Adrenal gland (tissue), 12 donors: Measurements from ENCODE around the gene CDH20. TPM values are rescaled to one million over a fixed set of nuclear protein-coding genes. Genes with fewer than 3 reads are reported as not detected.
A peak's percentile ranks its signal among the peaks of the same experiment; 100 is the strongest.

ENCODE experiments used
- DNase-seq, 7 donors: peaks; one replicate each; pipeline ENCODE4 v3.0.0-alpha.2; 2019 to 2020
- H3K27ac ChIP-seq, 5 donors: fragments of 200-600 bp; sonication (generic) in 4 of 5; 1 replicate in 3 of 5; 2 replicates in 2 of 5; pipeline versions ENCODE4 v1.5.1 to v1.8.0; 2016 to 2020; ENCODE audit warnings: mild to moderate bottlenecking in 1 of 5
- H3K27me3 ChIP-seq: fragments of 200-600 bp; 2 replicates; pipeline ENCODE4 v1.8.0; 2021
- H3K36me3 ChIP-seq, 2 donors: fragments of 200-600 bp; replicated peaks in 1 of 2; 1 replicate in 1 of 2; 2 replicates in 1 of 2; pipeline versions ENCODE4 v1.5.1 to v1.8.0; 2018 to 2022
- H3K4me1 ChIP-seq, 2 donors: fragments of 200-600 bp; replicated peaks in 1 of 2; 1 replicate in 1 of 2; 2 replicates in 1 of 2; pipeline versions ENCODE4 v1.5.1 to v1.8.0; 2018 to 2021
- H3K4me3 ChIP-seq, 4 donors: fragments of 200-600 bp; sonication (generic) in 3 of 4; one replicate each; pipeline ENCODE4 v1.5.1; 2016 to 2018
- H3K9me3 ChIP-seq, 3 donors: fragments of 200-600 bp; sonication (generic) in 1 of 3; replicated peaks in 1 of 3; 1 replicate in 2 of 3; 2 replicates in 1 of 3; pipeline versions ENCODE4 v1.5.1 to v1.8.0; 2016 to 2021
- CTCF ChIP-seq, 6 experiments: fragments of 450-650 bp in 4 of 6; fragments of 200-600 bp in 2 of 6; sonication (generic) in 1 of 6; IDR thresholded peaks; 1 replicate in 5 of 6; 2 replicates in 1 of 6; pipeline versions ENCODE4 v1.5.1 to v1.8.0; 2016 to 2021; ENCODE audit warnings: antibody characterized with exemption in 6 of 6, mild to moderate bottlenecking in 2 of 6, moderate library complexity in 1 of 6
- POLR2A ChIP-seq, 2 donors: fragments of 450-650 bp; IDR thresholded peaks; one replicate each; pipeline ENCODE4 v1.6.1; 2017; ENCODE audit warnings: antibody characterized with exemption in 2 of 2, mild to moderate bottlenecking in 2 of 2, moderate library complexity in 1 of 2
- WGBS, 4 donors: extraction: QIAGEN DNeasy Blood & Tissue Kit in 2 of 4; methylation state at CpG; one replicate each; pipeline versions ENCODE4 v1.1.5 to v1.1.7; 2013 to 2017; 5-methylcytosine and 5-hydroxymethylcytosine counted together
- intact Hi-C, 2 donors: fragments of 100-400 bp; cut with DNase I; formaldehyde crosslinking; loops; one replicate each; pipeline versions ENCODE4 v1.14.1 to v1.15.0; 2022 to 2023
- polyA plus RNA-seq, 3 donors: library from polyadenylated mRNA; stranded (reverse); fragments of 200-250 nt in 2 of 3; fragments of 350-450 nt in 1 of 3; fragmentation: Illumina TruSeq in 1 of 3; extraction: RNeasy Lipid Tissue Mini Kit (QIAGEN cat#74804) in 1 of 3; gene quantifications; one replicate each; pipeline ENCODE4 v1.2.3, GENCODE V29; 2013 to 2014
- total RNA-seq, 9 donors: library from RNA; depleted of rRNA in 4 of 9; stranded (reverse); fragments of >200 nt in 4 of 9; fragments of 120-200 nt in 1 of 9; fragmentation: NEBNext Ultra II Directional in 1 of 9; extraction: Animal tissue kit (Norgen Biotek cat#: 25700) in 1 of 9; gene quantifications; one replicate each; pipeline versions ENCODE4 v1.1.0 to v1.2.4, GENCODE V29; 2013 to 2023
- donor health status: healthy with polysubstance abuse.
- donor health status: Bipolar disorder and iron deficiency.
- donor health status: DM: yes; HTN: yes; CAD: no.
- donor health status: DM: no; HTN: no; CAD: no.
- donor health status: DM: no; HTN: no; CAD: no.
- donor health status: DM: yes; HTN: yes; CAD: no.

CDH20 gene
- total and polyA plus RNA-seq, 12 donors, result 0.07 to 11.6 (median 0.29) TPM; not detected in 2

DNA sequence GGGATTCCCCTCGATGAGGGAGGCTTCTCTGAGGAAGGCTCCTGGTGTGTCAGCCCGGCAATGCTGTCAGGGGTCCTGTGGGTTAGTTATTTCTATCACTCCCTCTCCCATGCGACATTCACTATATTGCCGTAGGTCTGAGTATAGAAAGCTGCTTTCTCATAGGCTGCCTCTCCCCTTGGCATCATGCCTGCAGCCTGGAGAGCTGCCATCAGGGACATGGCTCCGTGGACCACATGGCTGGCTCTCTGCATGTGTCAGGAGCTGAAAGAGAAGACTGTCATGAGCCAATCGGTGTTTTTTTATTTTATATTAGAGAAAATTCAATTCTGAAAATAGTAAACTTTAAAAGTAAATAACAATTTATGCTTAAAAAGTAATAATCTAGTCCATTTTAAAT lies 198.0 kb downstream of the CDH20 start:
- peak in 3 of 7 donors; percentile 13 to 60 (median 34) for DNase-seq
- intact Hi-C loops, result no loop called here
- Histone ChIP-seq H3K27ac (no peak overlapping the region), H3K27me3 (no peaks in the 10 kb centered on the region), H3K4me1 (no peaks in the 10 kb centered on the region), H3K4me3 (no peak overlapping the region), H3K36me3 (no peaks in the 10 kb centered on the region), H3K9me3 (no peaks in the 10 kb centered on the region)
- WGBS, 4 donors, result 53 to 68% (median 64%) methylated on average over 6 of the region's 6 CpGs
- no peak for TF ChIP-seq CTCF (IDR thresholded peaks at IDR 0.05)
- no peak for TF ChIP-seq POLR2A (IDR thresholded peaks at IDR 0.05)

- Histone ChIP-seq H3K27me3 (no peaks in the 10 kb centered on the region), H3K4me3 (no peak overlapping the region)
These were observed 198.7 kb downstream of the CDH20 start for GRCh38 chr18:61531891-61532290.

DNA sequence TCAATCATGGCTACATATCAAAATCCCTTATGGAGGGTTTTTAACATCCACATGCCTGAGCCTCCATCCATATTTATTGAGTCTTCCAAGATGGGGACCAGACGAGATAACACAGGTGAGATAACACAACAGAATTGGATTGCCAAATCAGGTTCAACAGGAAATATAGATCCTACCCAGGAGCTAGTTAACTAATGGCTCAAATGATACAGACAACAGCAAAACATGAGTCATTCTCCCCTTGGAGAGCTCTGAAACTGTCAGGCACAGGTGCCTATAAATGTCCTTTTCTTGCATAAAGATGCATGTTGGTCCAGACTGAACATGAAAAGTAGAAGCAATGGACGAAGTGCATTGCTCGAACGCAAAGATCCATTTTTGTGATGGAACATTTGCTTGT lies 202.2 kb downstream of the CDH20 start:
- no peaks in the 10 kb centered on the region for H3K4me1 ChIP-seq
- H3K27me3 ChIP-seq, result no peaks in the 10 kb centered on the region
- WGBS, 4 donors, result 88 to 93% (median 91%) methylated on average over 4 of the region's 4 CpGs
- intact Hi-C loops, result no loop called here
- no peaks in the 10 kb centered on the region for H3K36me3 ChIP-seq
- H3K27ac ChIP-seq, result no peak overlapping the region
- H3K9me3 ChIP-seq, result no peaks in the 10 kb centered on the region
- H3K4me3 ChIP-seq, result no peak overlapping the region
- no peak for DNase-seq
- TF ChIP-seq POLR2A (IDR thresholded peaks at IDR 0.05) (no peak), CTCF (IDR thresholded peaks at IDR 0.05) (no peak)

More at GRCh38 chr18:61531891-61532290, 198.7 kb downstream of the CDH20 start:
- intact Hi-C loops, result no loop called here
- H3K36me3 ChIP-seq, result no peaks in the 10 kb centered on the region
- no peaks in the 10 kb centered on the region for H3K9me3 ChIP-seq
- no peak for TF ChIP-seq CTCF (IDR thresholded peaks at IDR 0.05)
- no peak for TF ChIP-seq POLR2A (IDR thresholded peaks at IDR 0.05)
- 47 to 73% (median 51%) methylated on average over 2 of the region's 2 CpGs for WGBS, 4 donors
- H3K27ac ChIP-seq, result no peak overlapping the region
- H3K4me1 ChIP-seq, result no peaks in the 10 kb centered on the region
- no peak for DNase-seq

GRCh38 chr18:61541673-61542072 lies 208.4 kb downstream of the CDH20 start:
- no peaks in the 10 kb centered on the region for H3K36me3 ChIP-seq
- H3K9me3 ChIP-seq, result no peaks in the 10 kb centered on the region
- peaks cover 7 to 18% of the 10 kb centered on the region in 2 donors for H3K4me1 ChIP-seq
- no peak for DNase-seq
- intact Hi-C loops, result no loop called here
- 88 to 94% (median 90%) methylated on average over 7 of the region's 7 CpGs for WGBS, 4 donors
- H3K27ac ChIP-seq, result no peak overlapping the region
- H3K27me3 ChIP-seq, result no peaks in the 10 kb centered on the region
- no peak overlapping the region for H3K4me3 ChIP-seq
- TF ChIP-seq POLR2A (IDR thresholded peaks at IDR 0.05) (no peak), CTCF (IDR thresholded peaks at IDR 0.05) (no peak)
